ENCODE data around the gene TMEM165.

DNA sequence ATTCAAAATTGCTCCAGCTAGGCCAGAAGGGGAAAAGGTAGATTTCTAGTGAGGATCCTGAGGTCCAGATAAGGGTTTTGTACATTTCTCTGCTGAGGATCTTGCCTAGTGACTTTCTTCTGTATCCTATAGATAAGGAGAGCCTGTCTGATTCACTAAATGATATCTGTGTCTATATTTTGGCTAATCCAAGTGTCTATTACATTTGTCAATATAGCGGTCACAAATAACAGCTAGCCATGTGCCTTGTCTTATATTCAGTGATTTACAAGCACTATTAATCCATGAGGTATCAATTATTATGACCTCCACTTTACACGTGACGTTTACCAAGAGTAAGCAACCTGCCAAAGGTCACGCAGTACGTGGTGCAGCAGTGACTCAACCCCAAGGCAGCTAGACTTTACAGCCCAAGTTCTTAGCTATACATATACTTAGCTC lies 41.6 kb downstream of the TMEM165 start:
- TF ChIP-seq CTCF (conservative IDR thresholded peaks at IDR 0.05; ENCODE audit: low read depth, low read length) (no peak), EZH2 (IDR thresholded peaks at IDR 0.05; ENCODE audit: low read length, unreplicated experiment) (no peak)

Data from PC-3 (cell line).